ENCODE measurements around the gene TTLL3. TPM values are rescaled to one million over a fixed set of nuclear protein-coding genes. Genes with fewer than 3 reads are reported as not detected.

Gene TTLL3
- total and polyA plus RNA-seq, 2 of the 13 experiments (the other 11 are each of a cell fraction or from before 2014, with no cell fraction given), result 9.5 to 51.2 TPM

GRCh38 chr3:9878700-9879099 is 68.6 kb downstream of the TTLL3 start:
- in situ Hi-C loops (cut with HindIII; ENCODE audit: extremely low pct_ligation_motif_present, low pct_unique_long_range_greater_than_20kb), result no loop called here
- TF ChIP-seq ZNF570 (CRISPR knock-in tag; IDR thresholded peaks at IDR 0.05; ENCODE audit: borderline replicate concordance) (no peak), FOXK1 (CRISPR knock-in tag; IDR thresholded peaks at IDR 0.05; ENCODE audit: borderline replicate concordance, low read depth) (0 out of 2 replicates have a peak, but pooled peaks have one; percentile 13), KAT7 (CRISPR knock-in tag; IDR thresholded peaks at IDR 0.05; ENCODE audit: borderline replicate concordance) (no peak), KDM2A (CRISPR knock-in tag; IDR thresholded peaks at IDR 0.05; ENCODE audit: borderline replicate concordance, low read depth) (peak; percentile 59; the same call in 1 of the 2 replicates), ZBTB40 (IDR thresholded peaks at IDR 0.05) (no peak), ZBTB40 (CRISPR knock-in tag; IDR thresholded peaks at IDR 0.05) (0 out of 2 replicates have a peak, but pooled peaks have one; percentile 64), TEAD3 (CRISPR knock-in tag; optimal IDR thresholded peaks at IDR 0.05; ENCODE audit: borderline replicate concordance) (peak; percentile 40), ZNF33A (CRISPR knock-in tag; IDR thresholded peaks at IDR 0.05; ENCODE audit: borderline replicate concordance) (no peak), ZNF800 (CRISPR knock-in tag; IDR thresholded peaks at IDR 0.05) (no peak), ZNF382 (CRISPR knock-in tag; IDR thresholded peaks at IDR 0.05; ENCODE audit: borderline replicate concordance) (no peak)
- TF ChIP-seq, protein P1, sequence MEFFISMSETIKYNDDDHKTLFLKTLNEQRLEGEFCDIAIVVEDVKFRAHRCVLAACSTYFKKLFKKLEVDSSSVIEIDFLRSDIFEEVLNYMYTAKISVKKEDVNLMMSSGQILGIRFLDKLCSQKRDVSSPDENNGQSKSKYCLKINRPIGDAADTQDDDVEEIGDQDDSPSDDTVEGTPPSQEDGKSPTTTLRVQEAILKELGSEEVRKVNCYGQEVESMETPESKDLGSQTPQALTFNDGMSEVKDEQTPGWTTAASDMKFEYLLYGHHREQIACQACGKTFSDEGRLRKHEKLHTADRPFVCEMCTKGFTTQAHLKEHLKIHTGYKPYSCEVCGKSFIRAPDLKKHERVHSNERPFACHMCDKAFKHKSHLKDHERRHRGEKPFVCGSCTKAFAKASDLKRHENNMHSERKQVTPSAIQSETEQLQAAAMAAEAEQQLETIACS (CRISPR knock-in tag; IDR thresholded peaks at IDR 0.05), result no peak

More at GRCh38 chr3:9878700-9879099, 68.6 kb downstream of the TTLL3 start:
- H3K4me3 ChIP-seq (replicated peaks in 1 of 3; ENCODE audit: insufficient read depth in 1 of 3, low read depth in 2 of 3, low read length in 3 of 3), result peak overlapping the region in 1 of 3 experiments; percentile 51; a peak in 2 of 6 replicates
- DNase-seq (ENCODE audit: low spot score), result peak; percentile 84
- BruUV-seq (replicated peaks), result no TSS peak
- H3K36me3 ChIP-seq (replicated peaks in 1 of 2; ENCODE audit: control insufficient read depth in 1 of 2, insufficient read depth in 2 of 2, low read length in 2 of 2), result no peaks in the 10 kb centered on the region
- peak; percentile 98 for ATAC-seq
- H3K4me1 ChIP-seq (ENCODE audit: insufficient read depth, low read length), result peaks cover 34% of the 10 kb centered on the region
- no peaks in the 10 kb centered on the region for H3K9me3 ChIP-seq (ENCODE audit: low read length)
- peak overlapping the region; percentile 49 for H3K27ac ChIP-seq (ENCODE audit: extremely low read length, insufficient read depth, low read length)
- 2% methylated on average over 5 of the region's 5 CpGs for WGBS (ENCODE audit: low lambda C conversion rate)
- ChIA-PET POLR2A (interaction anchor here (0.7 to 3.5 kb wide), 7 partner anchors 11 to 68 kb away, joined by 3 to 20 read pairs (median 5); partner anchors contain the start of genes CRELD1, IL17RC and JAGN1), CTCF (ENCODE audit: low intra/inter-chr PET ratio, low total read pairs) (no interaction called here)
- H3K4me2 ChIP-seq (ENCODE audit: low read depth, low read length), result peak overlapping the region; percentile 65
- FAIRE-seq, result peak; percentile 79
- no peaks in the 10 kb centered on the region for H3K79me2 ChIP-seq (ENCODE audit: insufficient read depth, low read length)
- no peak overlapping the region for H2AFZ ChIP-seq (ENCODE audit: low read length)
- no peaks in the 10 kb centered on the region for H3K27me3 ChIP-seq (ENCODE audit: control insufficient read depth in 1 of 2, insufficient read depth in 2 of 2, low read length in 2 of 2)
- intact Hi-C loops (cut with micrococcal nuclease; ENCODE audit: unreplicated experiment), result loop anchor here (1.0 to 5.0 kb wide), 3 partner anchors 10 to 39 kb away; partner anchors contain the start of gene IL17RC
- no peaks in the 10 kb centered on the region for H4K20me1 ChIP-seq (ENCODE audit: insufficient read depth, low read length)
- H3K9ac ChIP-seq (ENCODE audit: insufficient read depth, low read depth, low read length), result peak overlapping the region; percentile 17; the same call in 1 of the 2 replicates

Data from HepG2 (cell line).